ENCODE data around the gene RELN. TPM values are rescaled to one million over a fixed set of nuclear protein-coding genes. Genes with fewer than 3 reads are reported as not detected.

The RELN gene
- total RNA-seq, 1 experiment from 2014 or later: 0.02 TPM

DNA sequence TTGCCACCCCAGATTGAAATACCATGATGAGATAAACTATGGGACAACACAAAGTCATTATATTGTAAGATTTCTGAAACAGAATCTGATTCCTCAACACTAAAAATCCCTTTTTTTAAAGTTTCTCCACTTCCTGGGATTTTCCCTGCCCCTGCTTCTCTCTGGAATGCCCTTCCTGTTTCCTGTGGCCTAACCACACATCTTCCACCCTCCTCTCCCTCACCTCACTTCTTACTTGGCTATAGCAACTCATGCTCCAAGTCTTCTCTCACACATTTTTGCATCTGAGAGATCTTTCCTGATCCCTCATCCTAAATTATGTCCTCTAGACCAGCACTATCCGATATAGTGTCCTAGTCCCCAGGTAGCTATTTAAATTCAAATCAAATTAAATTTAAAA lies 4.1 kb upstream of the RELN start:
- no peak overlapping the region for H2AFZ ChIP-seq (ENCODE audit: low read length)
- no peak overlapping the region for H2BK20ac ChIP-seq (ENCODE audit: low read depth, low read length, poor library complexity, severe bottlenecking)
- no peaks in the 10 kb centered on the region for H3K79me1 ChIP-seq (ENCODE audit: insufficient read depth, low read depth, low read length, poor library complexity, severe bottlenecking)
- no peak overlapping the region for H2AK5ac ChIP-seq (ENCODE audit: insufficient read length, low read length)
- no peak overlapping the region for H2BK12ac ChIP-seq (ENCODE audit: insufficient read length, low read depth, low read length)
- no peak overlapping the region for H3K4me3 Mint-ChIP-seq
- WGBS (ENCODE audit: extremely low coverage, insufficient read length, low lambda C conversion rate): no CpG with 5 or more reads among the region's 1 CpG
- H3K4me2 ChIP-seq (ENCODE audit: insufficient read depth, insufficient read length, low read length): no peak overlapping the region
- H2BK5ac ChIP-seq (ENCODE audit: insufficient read length, low read length): no peak overlapping the region
- TF ChIP-seq, protein P1, sequence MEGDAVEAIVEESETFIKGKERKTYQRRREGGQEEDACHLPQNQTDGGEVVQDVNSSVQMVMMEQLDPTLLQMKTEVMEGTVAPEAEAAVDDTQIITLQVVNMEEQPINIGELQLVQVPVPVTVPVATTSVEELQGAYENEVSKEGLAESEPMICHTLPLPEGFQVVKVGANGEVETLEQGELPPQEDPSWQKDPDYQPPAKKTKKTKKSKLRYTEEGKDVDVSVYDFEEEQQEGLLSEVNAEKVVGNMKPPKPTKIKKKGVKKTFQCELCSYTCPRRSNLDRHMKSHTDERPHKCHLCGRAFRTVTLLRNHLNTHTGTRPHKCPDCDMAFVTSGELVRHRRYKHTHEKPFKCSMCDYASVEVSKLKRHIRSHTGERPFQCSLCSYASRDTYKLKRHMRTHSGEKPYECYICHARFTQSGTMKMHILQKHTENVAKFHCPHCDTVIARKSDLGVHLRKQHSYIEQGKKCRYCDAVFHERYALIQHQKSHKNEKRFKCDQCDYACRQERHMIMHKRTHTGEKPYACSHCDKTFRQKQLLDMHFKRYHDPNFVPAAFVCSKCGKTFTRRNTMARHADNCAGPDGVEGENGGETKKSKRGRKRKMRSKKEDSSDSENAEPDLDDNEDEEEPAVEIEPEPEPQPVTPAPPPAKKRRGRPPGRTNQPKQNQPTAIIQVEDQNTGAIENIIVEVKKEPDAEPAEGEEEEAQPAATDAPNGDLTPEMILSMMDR (conservative IDR thresholded peaks at IDR 0.05): no peak
- no peak overlapping the region for H4K91ac ChIP-seq (ENCODE audit: insufficient read length, low read depth, low read length)
- no peak overlapping the region for H3K27ac Mint-ChIP-seq
- no peaks in the 10 kb centered on the region for H4K20me1 ChIP-seq (ENCODE audit: control insufficient read depth, insufficient read depth, insufficient read length)
- H4K5ac ChIP-seq (ENCODE audit: insufficient read length, low read depth, low read length): no peak overlapping the region
- H3K9ac ChIP-seq (ENCODE audit: extremely low read depth, insufficient read length, low read length): no peak overlapping the region
- H3K4ac ChIP-seq (ENCODE audit: low read depth, low read length): no peak overlapping the region
- H3K9me3 Mint-ChIP-seq: no peaks in the 10 kb centered on the region
- H4K8ac ChIP-seq (replicated peaks; ENCODE audit: insufficient read length, low read depth, low read length): no peak overlapping the region
- H3K27ac ChIP-seq (ENCODE audit: insufficient read length, low read depth, low read length): no peak overlapping the region
- H3K27me3 ChIP-seq (ENCODE audit: insufficient read depth, low read length): peaks cover 19% of the 10 kb centered on the region
- H2BK120ac ChIP-seq (ENCODE audit: low read depth, low read length, poor library complexity, severe bottlenecking): no peak overlapping the region
- H3K4me1 Mint-ChIP-seq: peaks cover 6 to 7% of the 10 kb centered on the region in 2 experiments
- H3K23ac ChIP-seq (ENCODE audit: insufficient read length, low read depth, low read length): no peak overlapping the region
- no peak overlapping the region for H3K18ac ChIP-seq (ENCODE audit: insufficient read length, low read depth, low read length)
- H3K56ac ChIP-seq (ENCODE audit: insufficient read length, low read depth, low read length): no peak overlapping the region
- DNase-seq: no peak
- H3K23me2 ChIP-seq (ENCODE audit: insufficient read length, low read depth, low read length, poor library complexity, severe bottlenecking): peaks cover 14% of the 10 kb centered on the region
- H3K27me3 Mint-ChIP-seq (ENCODE audit: low read depth): peaks cover 41% of the 10 kb centered on the region
- H3K79me2 ChIP-seq (ENCODE audit: insufficient read depth, low read length): no peaks in the 10 kb centered on the region
- no peak overlapping the region for H3K14ac ChIP-seq (ENCODE audit: insufficient read depth, low read length)
- H3K9me3 ChIP-seq (ENCODE audit: control insufficient read depth, low read depth, low read length): no peaks in the 10 kb centered on the region
- no peak overlapping the region for H2BK15ac ChIP-seq (ENCODE audit: low read depth, low read length)
- no peaks in the 10 kb centered on the region; a peak in 1 of 7 replicates for H3K36me3 Mint-ChIP-seq (ENCODE audit: insufficient read depth in 1 of 3, low read depth in 3 of 3)
- no peaks in the 10 kb centered on the region; the same call in 1 of the 2 replicates for H3K4me1 ChIP-seq (ENCODE audit: insufficient read depth, low read length)
- no peak overlapping the region for H3T11ph ChIP-seq (ENCODE audit: low read length)

Data from H9 (cell line).